Adrenal gland (tissue), 5 donors: ENCODE results near the gene NDUFC2.

Experiments
- CTCF ChIP-seq, 6 experiments: fragments of 450-650 bp in 4 of 6; fragments of 200-600 bp in 2 of 6; sonication (generic) in 1 of 6; IDR thresholded peaks; 1 replicate in 5 of 6; 2 replicates in 1 of 6; pipeline versions ENCODE4 v1.5.1 to v1.8.0; 2016 to 2021; ENCODE audit warnings: antibody characterized with exemption in 6 of 6, mild to moderate bottlenecking in 2 of 6, moderate library complexity in 1 of 6
- POLR2A ChIP-seq, 2 donors: fragments of 450-650 bp; IDR thresholded peaks; one replicate each; pipeline ENCODE4 v1.6.1; 2017; ENCODE audit warnings: antibody characterized with exemption in 2 of 2, mild to moderate bottlenecking in 2 of 2, moderate library complexity in 1 of 2
- donor health status: DM: no; HTN: no; CAD: no.

- no peak for TF ChIP-seq POLR2A (IDR thresholded peaks at IDR 0.05)
- TF ChIP-seq CTCF (IDR thresholded peaks at IDR 0.05) = no peak
These were observed 20.6 kb upstream of the NDUFC2 start for GRCh38 chr11:78100261-78100660.
